Trophoblast cell (in vitro differentiated cells and primary cell): ENCODE data around the gene MROH2B.

Experiments used
- DNase-seq, 2 donors: peaks; one replicate each; pipeline ENCODE4 v3.0.0-alpha.2; 2016
- H2AFZ ChIP-seq: 2 replicates; pipeline ENCODE4 v1.6.1; 2013; ENCODE audit warnings: low read length, moderate library complexity, mild to moderate bottlenecking; ENCODE audit not compliant: insufficient read depth, poor library complexity
- H2AK5ac ChIP-seq: 2 replicates; pipeline ENCODE4 v1.6.1; 2013; ENCODE audit warnings: mild to moderate bottlenecking, low read length
- H2BK120ac ChIP-seq: 2 replicates; pipeline ENCODE4 v1.6.1; 2013; ENCODE audit warnings: low read length, mild to moderate bottlenecking, moderate library complexity; ENCODE audit not compliant: insufficient read depth, poor library complexity
- H2BK12ac ChIP-seq: 2 replicates; pipeline ENCODE4 v1.6.1; 2013; ENCODE audit warnings: mild to moderate bottlenecking, low read length, moderate library complexity
- H2BK5ac ChIP-seq: 2 replicates; pipeline ENCODE4 v1.6.1; 2013; ENCODE audit warnings: low read length, low read depth, moderate library complexity, mild to moderate bottlenecking; ENCODE audit not compliant: poor library complexity
- H3K14ac ChIP-seq: 2 replicates; pipeline ENCODE4 v1.6.1; 2013; ENCODE audit warnings: mild to moderate bottlenecking, low read length
- H3K18ac ChIP-seq: 2 replicates; pipeline ENCODE4 v1.6.1; 2013; ENCODE audit warnings: mild to moderate bottlenecking, low read length
- H3K23ac ChIP-seq: 2 replicates; pipeline ENCODE4 v1.6.1; 2013; ENCODE audit warnings: low read length
- H3K27ac ChIP-seq: 2 replicates; pipeline ENCODE4 v1.5.1; 2013; ENCODE audit warnings: low read depth, mild to moderate bottlenecking, inconsistent platforms, low read length, moderate library complexity
- H3K27me3 ChIP-seq: 2 replicates; pipeline ENCODE4 v1.6.1; 2013; ENCODE audit warnings: inconsistent platforms, mild to moderate bottlenecking, low read length, moderate library complexity; ENCODE audit not compliant: insufficient read depth
- H3K36me3 ChIP-seq, 2 experiments: 1 replicate in 1 of 2; 2 replicates in 1 of 2; pipeline ENCODE4 v1.6.1; 2013; ENCODE audit warnings: low read length in 2 of 2, mild to moderate bottlenecking in 2 of 2, moderate library complexity in 1 of 2; ENCODE audit not compliant: insufficient read depth in 2 of 2, control insufficient read depth in 1 of 2
- H3K4ac ChIP-seq: 2 replicates; pipeline ENCODE4 v1.6.1; 2013; ENCODE audit warnings: low read depth, mild to moderate bottlenecking, low read length, moderate library complexity
- H3K4me1 ChIP-seq, 2 experiments: 1 replicate in 1 of 2; 2 replicates in 1 of 2; pipeline ENCODE4 v1.6.1; 2013; ENCODE audit warnings: low read length in 2 of 2, mild to moderate bottlenecking in 2 of 2, moderate library complexity in 1 of 2; ENCODE audit not compliant: insufficient read depth in 2 of 2, control insufficient read depth in 1 of 2
- H3K4me2 ChIP-seq: 2 replicates; pipeline ENCODE4 v1.6.1; 2013; ENCODE audit warnings: inconsistent platforms, mild to moderate bottlenecking, low read length, moderate library complexity
- H3K4me3 ChIP-seq: 2 replicates; pipeline ENCODE4 v1.5.1; 2013; ENCODE audit warnings: mild to moderate bottlenecking, low read depth, low read length, inconsistent platforms
- H3K79me1 ChIP-seq: one replicate; pipeline ENCODE4 v1.6.1; 2013; ENCODE audit warnings: low read length
- H3K79me2 ChIP-seq: 2 replicates; pipeline ENCODE4 v1.6.1; 2013; ENCODE audit warnings: low read length, mild to moderate bottlenecking; ENCODE audit not compliant: control insufficient read depth, insufficient read depth, poor library complexity
- H3K9ac ChIP-seq: 2 replicates; pipeline ENCODE4 v1.6.1; 2013; ENCODE audit warnings: mild to moderate bottlenecking, low read length
- H3K9me3 ChIP-seq: 2 replicates; pipeline ENCODE4 v1.6.1; 2013; ENCODE audit warnings: low read depth, mild to moderate bottlenecking, control low read depth, inconsistent platforms, low read length; ENCODE audit not compliant: insufficient read depth
- H4K12ac ChIP-seq: 2 replicates; pipeline ENCODE4 v1.6.1; 2013; ENCODE audit warnings: low read depth, mild to moderate bottlenecking, low read length, moderate library complexity
- H4K8ac ChIP-seq: 2 replicates; pipeline ENCODE4 v1.6.1; 2013; ENCODE audit warnings: low read depth, mild to moderate bottlenecking, low read length, moderate library complexity
- H4K91ac ChIP-seq: one replicate; pipeline ENCODE4 v1.6.1; 2013; ENCODE audit warnings: low read depth, mild to moderate bottlenecking, low read length, moderate library complexity
- WGBS: extraction: QIAGEN DNeasy Blood & Tissue Kit; methylation state at CpG from one replicate; pipeline ENCODE4 v1.1.7; 2013; ENCODE audit warnings: missing lambda C conversion rate; ENCODE audit not compliant: insufficient read length, insufficient coverage; ENCODE audit errors: extremely low coverage; 5-methylcytosine and 5-hydroxymethylcytosine counted together

MROH2B gene

GRCh38 chr5:40984884-40985283, 86.3 kb downstream of the MROH2B start:
- Histone ChIP-seq H3K79me1 (no peaks in the 10 kb centered on the region), H3K4ac (no peak overlapping the region), H2AK5ac (no peak overlapping the region), H3K9ac (no peak overlapping the region), H3K27ac (no peak overlapping the region), H2BK5ac (no peak overlapping the region), H3K27me3 (no peaks in the 10 kb centered on the region), H3K4me2 (no peak overlapping the region), H3K36me3 (no peaks in the 10 kb centered on the region), H2BK120ac (no peak overlapping the region), H3K23ac (no peak overlapping the region), H3K9me3 (no peaks in the 10 kb centered on the region), H3K4me1 (no peaks in the 10 kb centered on the region), H4K8ac (no peak overlapping the region), H2AFZ (no peak overlapping the region), H4K91ac (no peak overlapping the region), H3K18ac (no peak overlapping the region), H3K4me3 (no peak overlapping the region), H3K14ac (no peak overlapping the region), H4K12ac (no peak overlapping the region), H3K79me2 (no peaks in the 10 kb centered on the region), H2BK12ac (no peak overlapping the region)
- WGBS = no CpG with 5 or more reads among the region's 3 CpGs
- DNase-seq = no peak

GRCh38 chr5:40983781-40984180, 87.4 kb downstream of the MROH2B start:
- Histone ChIP-seq H2BK5ac (no peak overlapping the region), H3K9ac (no peak overlapping the region), H2AFZ (no peak overlapping the region), H3K4ac (no peak overlapping the region), H3K4me1 (no peaks in the 10 kb centered on the region), H3K9me3 (no peaks in the 10 kb centered on the region), H3K27ac (no peak overlapping the region), H2AK5ac (no peak overlapping the region), H2BK120ac (no peak overlapping the region), H3K23ac (no peak overlapping the region), H3K27me3 (no peaks in the 10 kb centered on the region), H3K4me3 (no peak overlapping the region), H4K12ac (no peak overlapping the region), H3K18ac (no peak overlapping the region), H3K14ac (no peak overlapping the region), H4K8ac (no peak overlapping the region), H3K79me2 (no peaks in the 10 kb centered on the region), H3K79me1 (no peaks in the 10 kb centered on the region), H3K4me2 (no peak overlapping the region), H3K36me3 (no peaks in the 10 kb centered on the region), H4K91ac (no peak overlapping the region), H2BK12ac (no peak overlapping the region)
- WGBS = no CpG with 5 or more reads among the region's 3 CpGs
- peak in 1 of 2 donors; percentile 9 for DNase-seq

GRCh38 chr5:40981420-40981819, 89.7 kb downstream of the MROH2B start:
- no peaks in the 10 kb centered on the region for H3K79me2 ChIP-seq
- H3K79me1 ChIP-seq = no peaks in the 10 kb centered on the region
- H2BK12ac ChIP-seq = no peak overlapping the region
- no peak overlapping the region for H3K4me3 ChIP-seq
- H4K12ac ChIP-seq = no peak overlapping the region
- H3K9me3 ChIP-seq = no peaks in the 10 kb centered on the region
- no peak overlapping the region for H2BK5ac ChIP-seq
- H4K8ac ChIP-seq = no peak overlapping the region
- no peak overlapping the region for H3K23ac ChIP-seq
- H3K14ac ChIP-seq = no peak overlapping the region
- H2AFZ ChIP-seq = no peak overlapping the region
- no peak overlapping the region for H4K91ac ChIP-seq
- WGBS = no CpG with 5 or more reads among the region's 9 CpGs
- no peak overlapping the region for H2AK5ac ChIP-seq
- H3K18ac ChIP-seq = no peak overlapping the region
- H3K4me1 ChIP-seq = no peaks in the 10 kb centered on the region
- H3K27ac ChIP-seq = no peak overlapping the region
- H3K4me2 ChIP-seq = no peak overlapping the region
- H3K4ac ChIP-seq = no peak overlapping the region
- no peaks in the 10 kb centered on the region for H3K36me3 ChIP-seq
- no peak overlapping the region for H3K9ac ChIP-seq
- no peak for DNase-seq
- no peak overlapping the region for H2BK120ac ChIP-seq
- H3K27me3 ChIP-seq = no peaks in the 10 kb centered on the region

GRCh38 chr5:40976836-40977235, 94.3 kb downstream of the MROH2B start:
- no peak overlapping the region for H3K23ac ChIP-seq
- H4K12ac ChIP-seq = no peak overlapping the region
- H3K27me3 ChIP-seq = no peaks in the 10 kb centered on the region
- H3K14ac ChIP-seq = no peak overlapping the region
- no peak overlapping the region for H3K27ac ChIP-seq
- no peak overlapping the region for H2BK120ac ChIP-seq
- H2BK12ac ChIP-seq = no peak overlapping the region
- no peak for DNase-seq
- no peaks in the 10 kb centered on the region for H3K4me1 ChIP-seq
- no peak overlapping the region for H3K9ac ChIP-seq
- no peaks in the 10 kb centered on the region for H3K9me3 ChIP-seq
- no peak overlapping the region for H3K4me2 ChIP-seq
- H2AFZ ChIP-seq = no peak overlapping the region
- no CpG with 5 or more reads among the region's 3 CpGs for WGBS
- no peak overlapping the region for H2BK5ac ChIP-seq
- H3K18ac ChIP-seq = no peak overlapping the region
- no peak overlapping the region for H2AK5ac ChIP-seq
- H3K79me2 ChIP-seq = no peaks in the 10 kb centered on the region
- no peaks in the 10 kb centered on the region for H3K79me1 ChIP-seq
- H4K8ac ChIP-seq = no peak overlapping the region
- no peak overlapping the region for H4K91ac ChIP-seq
- H3K4ac ChIP-seq = no peak overlapping the region
- no peaks in the 10 kb centered on the region for H3K36me3 ChIP-seq
- no peak overlapping the region for H3K4me3 ChIP-seq
